BJ (cell line): ENCODE results near the gene NLGN1. TPM values are rescaled to one million over a fixed set of nuclear protein-coding genes. Genes with fewer than 3 reads are reported as not detected.

Experiments
- CTCF ChIA-PET: fragments of 350-600 bp; formaldehyde crosslinking; extraction: SDS; loops from one replicate; lab custom pipeline; 2021; ENCODE audit warnings: antibody characterized with exemption, inconsistent platforms; lab: Yijun Ruan, JAX
- POLR2A ChIA-PET: fragments of 300-600 bp; sonication (Branson Sonifier 250); formaldehyde crosslinking; extraction: SDS; loops from one replicate; lab custom pipeline; 2021; ENCODE audit warnings: antibody characterized with exemption; lab: Charles Lee
- DNase-seq: peaks from one replicate; pipeline ENCODE4 v3.0.0-alpha.2; 2011; ENCODE audit warnings: low read depth
- H3K27me3 ChIP-seq: 2 replicates; pipeline ENCODE4 v1.6.0; 2011; ENCODE audit warnings: low read length; ENCODE audit not compliant: control insufficient read depth, insufficient read depth
- H3K36me3 ChIP-seq: 2 replicates; pipeline ENCODE4 v1.5.1; 2011; ENCODE audit warnings: low read length; ENCODE audit not compliant: control insufficient read depth, insufficient read depth
- H3K4me3 ChIP-seq: 2 replicates; pipeline ENCODE4 v1.5.1; 2011; ENCODE audit warnings: low read depth, mild to moderate bottlenecking, control low read depth, low read length
- CTCF ChIP-seq: IDR thresholded peaks from 2 replicates; pipeline ENCODE4 v1.5.1; 2011; ENCODE audit warnings: low read depth, mild to moderate bottlenecking, control low read depth, inconsistent platforms, low read length, moderate library complexity; ENCODE audit not compliant: insufficient read depth
- polyA plus RNA-seq: library from polyadenylated mRNA; depleted of rRNA; stranded (reverse); fragments of >200 nt; gene quantifications from 2 replicates; pipeline ENCODE4 v1.2.3, GENCODE V29; 2011

Gene NLGN1
- polyA plus RNA-seq, 1 experiment, result 15.5 TPM

- DNase-seq, result no peak
- no peak for TF ChIP-seq CTCF
- Histone ChIP-seq H3K36me3 (no peaks in the 10 kb centered on the region), H3K27me3 (no peaks in the 10 kb centered on the region), H3K4me3 (no peak overlapping the region)
- ChIA-PET CTCF (no interaction called here), POLR2A (no interaction called here)
Measured at GRCh38 chr3:173957646-173958045, 560.1 kb downstream of the NLGN1 start.

GRCh38 chr3:173958805-173959204 lies 561.3 kb downstream of the NLGN1 start:
- no peak for DNase-seq
- ChIA-PET CTCF (no interaction called here), POLR2A (no interaction called here)
- H3K4me3 ChIP-seq, result no peak overlapping the region
- H3K27me3 ChIP-seq, result no peaks in the 10 kb centered on the region
- TF ChIP-seq CTCF, result no peak
- no peaks in the 10 kb centered on the region for H3K36me3 ChIP-seq

- Histone ChIP-seq H3K27me3 (no peaks in the 10 kb centered on the region), H3K36me3 (no peaks in the 10 kb centered on the region), H3K4me3 (no peak overlapping the region)
- TF ChIP-seq CTCF, result no peak
- DNase-seq, result peak; percentile 23
- ChIA-PET POLR2A (no interaction called here), CTCF (interaction anchor here (0.7 to 1.0 kb wide), 2 partner anchors 14 to 61 kb away, joined by 3 read pairs; no protein-coding TSS in a partner anchor)
Measured at GRCh38 chr3:173970281-173970680, 572.7 kb downstream of the NLGN1 start.

- CTCF ChIA-PET, result no interaction called here
- DNase-seq, result no peak
- H3K36me3 ChIP-seq, result no peaks in the 10 kb centered on the region
- POLR2A ChIA-PET, result no interaction called here
- H3K4me3 ChIP-seq, result no peak overlapping the region
- no peaks in the 10 kb centered on the region for H3K27me3 ChIP-seq
- no peak for TF ChIP-seq CTCF
Measured at GRCh38 chr3:173976281-173976680, 578.7 kb downstream of the NLGN1 start.

- TF ChIP-seq CTCF, result no peak
- no peak overlapping the region for H3K4me3 ChIP-seq
- ChIA-PET POLR2A (no interaction called here), CTCF (no interaction called here)
- peak; percentile 37 for DNase-seq
- H3K27me3 ChIP-seq, result no peaks in the 10 kb centered on the region
- no peaks in the 10 kb centered on the region for H3K36me3 ChIP-seq
Measured at GRCh38 chr3:173977747-173978146, 580.2 kb downstream of the NLGN1 start.
